ENCODE data around the gene PDE1C. TPM values are rescaled to one million over a fixed set of nuclear protein-coding genes. Genes with fewer than 3 reads are reported as not detected.

PDE1C gene
- total and polyA plus RNA-seq, 4 experiments from 2014 or later, result not detected

DNA sequence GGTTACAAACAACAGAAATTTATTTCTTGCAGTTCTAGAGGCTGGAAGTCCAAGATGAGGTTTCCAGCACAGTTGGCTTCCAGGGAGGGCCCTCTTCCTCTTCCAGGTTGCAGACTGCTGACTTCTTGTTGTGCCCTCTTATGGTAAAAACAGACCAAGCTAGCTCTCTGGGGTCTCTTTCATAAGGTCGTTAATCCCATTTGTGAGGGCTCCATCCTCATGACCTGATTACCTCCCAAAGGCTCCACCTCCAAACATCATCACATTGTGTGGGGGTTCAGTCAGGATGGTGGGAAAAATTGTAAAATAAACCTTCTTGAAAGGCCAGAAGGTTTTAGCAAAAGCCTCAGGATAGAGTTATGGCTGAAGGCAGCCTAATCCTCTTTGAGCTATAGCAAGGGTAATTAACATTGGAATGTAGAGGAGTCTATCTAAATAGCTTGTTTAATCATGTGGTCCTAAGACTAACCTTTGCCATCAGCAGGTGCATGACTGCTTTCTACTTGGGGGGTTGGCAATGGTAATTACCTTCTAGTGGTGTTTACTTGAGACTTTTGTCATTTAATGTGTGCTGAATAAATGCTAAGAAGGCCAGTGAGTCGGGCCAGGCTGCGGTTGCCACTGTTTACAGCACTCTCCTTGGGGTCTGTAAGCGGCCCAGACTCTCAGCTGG is 302.4 kb downstream of the PDE1C start:
- no peak for DNase-seq
- Histone ChIP-seq H3K4me3 (ENCODE audit: low read length in 2 of 2) (no peak overlapping the region), H3K36me3 (ENCODE audit: insufficient read depth, low read length) (no peaks in the 10 kb centered on the region), H3K27me3 (ENCODE audit: insufficient read depth, low read length) (no peaks in the 10 kb centered on the region), H3K9me3 (ENCODE audit: control insufficient read depth in 1 of 2, low read length in 2 of 2) (no peaks in the 10 kb centered on the region), H3K4me1 (ENCODE audit: insufficient read depth, low read length) (no peaks in the 10 kb centered on the region), H3K27ac (ENCODE audit: low read depth, low read length) (no peak overlapping the region)
- no peak overlapping the region for H3K27ac Mint-ChIP-seq
- H3K4me1 Mint-ChIP-seq, result no peaks in the 10 kb centered on the region
- intact Hi-C loops (cut with micrococcal nuclease), result no loop called here
- no peaks in the 10 kb centered on the region for H3K27me3 Mint-ChIP-seq
- no peak overlapping the region for H3K4me3 Mint-ChIP-seq
- CTCF ChIA-PET (ENCODE audit: partially characterized antibody), result no interaction called here
- POLR2A ChIA-PET (ENCODE audit: partially characterized antibody), result no interaction called here
- H3K9me3 Mint-ChIP-seq, result peaks cover 0 to 9% (median 3%) of the 10 kb centered on the region in 8 donors
- no peaks in the 10 kb centered on the region for H3K36me3 Mint-ChIP-seq

DNA sequence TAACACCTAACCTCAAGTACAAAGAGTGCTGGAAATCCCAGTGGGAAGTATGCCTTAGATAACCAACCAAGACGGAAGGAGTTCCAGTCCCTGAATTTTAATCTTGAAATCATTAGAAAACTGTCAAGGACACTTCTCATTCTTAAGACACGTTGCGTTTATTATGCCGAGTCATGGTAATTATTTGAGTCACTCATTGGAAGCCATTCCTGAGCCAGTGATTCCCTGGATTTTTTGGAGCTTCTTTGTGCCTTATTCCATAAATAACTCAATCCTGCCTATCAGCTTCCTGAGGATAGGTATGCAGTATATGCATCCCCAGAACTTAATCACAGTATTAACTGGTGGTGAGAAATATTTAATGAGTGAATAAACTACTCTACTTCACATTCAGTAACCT is 305.7 kb downstream of the PDE1C start:
- Mint-ChIP-seq H3K36me3 (no peaks in the 10 kb centered on the region), H3K4me1 (no peaks in the 10 kb centered on the region), H3K9me3 (peaks cover 0 to 10% (median 2%) of the 10 kb centered on the region in 8 donors), H3K4me3 (no peak overlapping the region), H3K27ac (no peak overlapping the region), H3K27me3 (no peaks in the 10 kb centered on the region)
- ChIA-PET POLR2A (ENCODE audit: partially characterized antibody) (no interaction called here), CTCF (ENCODE audit: partially characterized antibody) (interaction anchor here (1.1 kb wide), 1 partner anchor 34 kb away, joined by 3 read pairs; no protein-coding TSS in a partner anchor)
- no peaks in the 10 kb centered on the region for H3K9me3 ChIP-seq (ENCODE audit: control insufficient read depth in 1 of 2, low read length in 2 of 2)
- H3K4me1 ChIP-seq (ENCODE audit: insufficient read depth, low read length), result no peaks in the 10 kb centered on the region
- no peak for DNase-seq
- no peaks in the 10 kb centered on the region for H3K36me3 ChIP-seq (ENCODE audit: insufficient read depth, low read length)
- no peaks in the 10 kb centered on the region for H3K27me3 ChIP-seq (ENCODE audit: insufficient read depth, low read length)
- intact Hi-C loops (cut with micrococcal nuclease), result no loop called here
- H3K4me3 ChIP-seq (ENCODE audit: low read length in 2 of 2), result no peak overlapping the region
- H3K27ac ChIP-seq (ENCODE audit: low read depth, low read length), result no peak overlapping the region

DNA sequence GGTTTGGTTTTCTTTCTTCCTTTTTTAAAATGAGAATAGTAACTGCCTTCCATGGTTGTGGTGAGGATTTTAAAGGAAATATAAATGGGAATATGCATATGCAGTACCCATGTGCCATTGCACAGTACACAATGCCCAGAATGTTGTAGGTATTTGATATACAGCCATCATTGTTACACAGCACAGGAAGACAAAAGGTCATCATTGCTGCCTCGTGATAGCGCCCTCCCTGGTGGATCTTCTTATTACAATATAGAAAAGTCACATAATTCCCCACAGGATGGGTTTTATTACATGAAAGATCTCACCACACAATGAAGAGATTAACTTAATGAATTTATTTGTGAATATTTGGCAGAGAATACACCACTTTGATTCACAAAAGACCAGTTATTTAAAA is 306.7 kb downstream of the PDE1C start:
- Histone ChIP-seq H3K4me1 (ENCODE audit: insufficient read depth, low read length) (no peaks in the 10 kb centered on the region), H3K36me3 (ENCODE audit: insufficient read depth, low read length) (no peaks in the 10 kb centered on the region), H3K9me3 (ENCODE audit: control insufficient read depth in 1 of 2, low read length in 2 of 2) (no peaks in the 10 kb centered on the region), H3K4me3 (ENCODE audit: low read length in 2 of 2) (no peak overlapping the region), H3K27ac (ENCODE audit: low read depth, low read length) (no peak overlapping the region), H3K27me3 (ENCODE audit: insufficient read depth, low read length) (no peaks in the 10 kb centered on the region)
- Mint-ChIP-seq H3K4me1 (no peaks in the 10 kb centered on the region), H3K27me3 (no peaks in the 10 kb centered on the region), H3K27ac (no peak overlapping the region), H3K9me3 (peaks cover 0 to 12% (median 2%) of the 10 kb centered on the region in 8 donors), H3K36me3 (no peaks in the 10 kb centered on the region), H3K4me3 (no peak overlapping the region)
- intact Hi-C loops (cut with micrococcal nuclease), result no loop called here
- ChIA-PET CTCF (ENCODE audit: partially characterized antibody) (no interaction called here), POLR2A (ENCODE audit: partially characterized antibody) (no interaction called here)
- no peak for DNase-seq

DNA sequence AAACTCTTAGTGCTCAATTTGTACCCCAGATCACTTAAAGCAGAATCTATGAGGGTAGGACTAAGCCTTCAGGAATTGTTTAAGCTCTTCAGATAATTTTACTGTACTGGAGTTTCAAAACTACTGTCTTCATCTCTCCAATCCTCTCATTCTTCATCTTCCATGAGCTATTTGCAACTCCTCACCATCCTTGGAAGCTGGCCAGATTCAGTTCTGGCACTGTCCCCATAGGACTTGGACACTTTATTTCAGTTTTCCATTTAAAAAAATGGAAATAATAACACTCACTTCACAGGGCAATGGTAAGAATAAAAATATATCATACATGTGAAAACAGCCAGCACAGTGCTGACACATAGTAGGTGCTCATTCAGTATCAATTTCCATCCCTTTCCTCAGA is 308.6 kb downstream of the PDE1C start:
- no peak overlapping the region for H3K27ac Mint-ChIP-seq
- Histone ChIP-seq H3K36me3 (ENCODE audit: insufficient read depth, low read length) (no peaks in the 10 kb centered on the region), H3K27me3 (ENCODE audit: insufficient read depth, low read length) (no peaks in the 10 kb centered on the region), H3K27ac (ENCODE audit: low read depth, low read length) (no peak overlapping the region), H3K4me1 (ENCODE audit: insufficient read depth, low read length) (no peaks in the 10 kb centered on the region), H3K9me3 (ENCODE audit: control insufficient read depth in 1 of 2, low read length in 2 of 2) (no peaks in the 10 kb centered on the region), H3K4me3 (ENCODE audit: low read length in 2 of 2) (no peak overlapping the region)
- H3K27me3 Mint-ChIP-seq, result no peaks in the 10 kb centered on the region
- peaks cover 0 to 9% (median 2%) of the 10 kb centered on the region in 8 donors for H3K9me3 Mint-ChIP-seq
- DNase-seq, result no peak
- ChIA-PET POLR2A (ENCODE audit: partially characterized antibody) (no interaction called here), CTCF (ENCODE audit: partially characterized antibody) (no interaction called here)
- no peaks in the 10 kb centered on the region for H3K36me3 Mint-ChIP-seq
- no peak overlapping the region for H3K4me3 Mint-ChIP-seq
- intact Hi-C loops (cut with micrococcal nuclease), result no loop called here
- H3K4me1 Mint-ChIP-seq, result no peaks in the 10 kb centered on the region

DNA sequence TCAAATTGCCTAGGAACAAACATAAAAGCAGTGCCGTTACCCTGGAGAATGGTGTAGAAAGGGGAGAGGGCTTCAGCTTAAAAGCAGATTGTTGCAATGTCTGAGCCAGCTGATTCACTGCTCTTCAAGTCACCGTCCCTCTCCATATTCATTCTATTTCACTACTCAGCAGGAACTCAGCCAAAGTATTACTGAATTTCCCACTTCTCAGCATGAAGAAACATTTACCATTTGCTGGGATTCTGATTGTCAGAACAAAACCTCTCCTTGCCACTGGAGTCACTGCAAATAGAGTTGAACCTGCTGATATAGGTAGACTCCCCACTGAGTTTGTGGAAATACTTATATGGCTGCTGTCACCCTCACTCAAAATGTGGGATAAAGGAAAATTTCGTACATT is 311.5 kb downstream of the PDE1C start:
- no peaks in the 10 kb centered on the region for H3K36me3 ChIP-seq (ENCODE audit: insufficient read depth, low read length)
- Mint-ChIP-seq H3K27ac (no peak overlapping the region), H3K4me1 (no peaks in the 10 kb centered on the region), H3K36me3 (no peaks in the 10 kb centered on the region), H3K4me3 (no peak overlapping the region), H3K9me3 (peaks cover 0 to 8% (median 2%) of the 10 kb centered on the region in 8 donors), H3K27me3 (no peaks in the 10 kb centered on the region)
- no peaks in the 10 kb centered on the region for H3K27me3 ChIP-seq (ENCODE audit: insufficient read depth, low read length)
- ChIA-PET POLR2A (ENCODE audit: partially characterized antibody) (no interaction called here), CTCF (ENCODE audit: partially characterized antibody) (no interaction called here)
- DNase-seq, result no peak
- no peak overlapping the region for H3K27ac ChIP-seq (ENCODE audit: low read depth, low read length)
- no peaks in the 10 kb centered on the region for H3K9me3 ChIP-seq (ENCODE audit: control insufficient read depth in 1 of 2, low read length in 2 of 2)
- H3K4me3 ChIP-seq (ENCODE audit: low read length in 2 of 2), result no peak overlapping the region
- intact Hi-C loops (cut with micrococcal nuclease), result no loop called here
- no peaks in the 10 kb centered on the region for H3K4me1 ChIP-seq (ENCODE audit: insufficient read depth, low read length)

DNA sequence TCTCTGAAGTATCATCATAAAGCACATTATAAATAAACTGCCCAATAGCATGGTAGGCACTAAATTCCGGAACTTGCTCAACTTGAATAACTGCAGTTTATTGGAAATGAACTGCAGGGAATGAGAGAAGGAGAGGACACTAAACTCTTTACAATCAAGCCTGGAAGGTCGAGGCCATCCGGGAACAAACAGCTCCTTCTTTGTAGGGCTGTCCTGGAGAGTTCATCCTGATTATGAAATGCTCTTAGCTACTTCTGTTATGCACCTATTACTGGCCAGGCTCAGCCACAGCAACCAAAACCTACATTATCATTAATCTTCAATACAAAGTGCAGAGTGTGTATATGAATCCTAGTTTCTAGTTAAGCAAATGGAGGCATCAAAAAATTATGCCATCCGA is 318.5 kb downstream of the PDE1C start:
- no peaks in the 10 kb centered on the region for H3K9me3 ChIP-seq (ENCODE audit: control insufficient read depth in 1 of 2, low read length in 2 of 2)
- no peaks in the 10 kb centered on the region for H3K4me1 ChIP-seq (ENCODE audit: insufficient read depth, low read length)
- Mint-ChIP-seq H3K9me3 (peaks cover 0 to 7% (median 4%) of the 10 kb centered on the region in 8 donors), H3K27me3 (no peaks in the 10 kb centered on the region), H3K27ac (no peak overlapping the region), H3K4me1 (no peaks in the 10 kb centered on the region), H3K36me3 (no peaks in the 10 kb centered on the region), H3K4me3 (no peak overlapping the region)
- ChIA-PET CTCF (ENCODE audit: partially characterized antibody) (no interaction called here), POLR2A (ENCODE audit: partially characterized antibody) (no interaction called here)
- no peak overlapping the region for H3K4me3 ChIP-seq (ENCODE audit: low read length in 2 of 2)
- DNase-seq, result no peak
- H3K27ac ChIP-seq (ENCODE audit: low read depth, low read length), result no peak overlapping the region
- H3K36me3 ChIP-seq (ENCODE audit: insufficient read depth, low read length), result no peaks in the 10 kb centered on the region
- no peaks in the 10 kb centered on the region for H3K27me3 ChIP-seq (ENCODE audit: insufficient read depth, low read length)
- intact Hi-C loops (cut with micrococcal nuclease), result no loop called here

DNA sequence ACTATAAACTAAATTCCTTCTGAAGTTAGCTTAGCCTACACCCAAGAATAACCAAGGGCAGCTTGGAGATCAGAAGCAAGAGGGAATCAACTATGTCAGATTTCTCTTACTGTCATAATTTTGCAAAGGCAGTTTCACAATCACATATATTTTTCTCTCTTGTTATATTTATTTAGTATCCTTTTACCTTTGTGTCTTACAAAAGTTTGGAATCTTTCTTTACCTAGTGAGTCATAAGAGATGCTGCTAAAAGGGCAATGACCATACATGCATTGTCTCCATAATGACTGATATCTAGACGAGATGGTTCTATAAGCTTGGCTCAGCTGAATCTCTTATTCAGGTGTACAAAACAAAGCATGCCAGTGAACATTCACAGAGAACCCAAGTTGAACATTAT is 322.1 kb downstream of the PDE1C start:
- H3K27ac ChIP-seq (ENCODE audit: low read depth, low read length), result no peak overlapping the region
- no peak overlapping the region for H3K4me3 Mint-ChIP-seq

DNA sequence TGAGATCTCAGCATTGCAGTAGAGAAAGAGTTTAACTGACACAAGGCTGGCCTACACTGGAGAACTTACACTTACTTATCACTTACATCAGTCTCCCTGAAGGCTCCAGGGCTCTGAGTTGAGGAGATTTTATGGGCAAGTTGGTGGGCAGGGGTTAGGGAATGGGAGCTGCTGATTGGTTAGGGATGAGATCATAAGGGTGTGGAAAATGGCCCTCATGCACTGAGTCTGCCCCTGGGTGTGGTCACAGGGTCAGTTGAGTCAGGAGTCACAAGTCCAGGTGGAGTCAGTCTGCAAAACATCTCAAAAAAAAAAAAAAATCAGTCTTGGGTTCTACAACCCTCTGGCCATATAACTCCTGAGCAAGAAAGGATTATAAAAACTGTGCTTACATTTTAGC is 322.7 kb downstream of the PDE1C start:
- ChIA-PET CTCF (ENCODE audit: partially characterized antibody) (no interaction called here), POLR2A (ENCODE audit: partially characterized antibody) (no interaction called here)
- Mint-ChIP-seq H3K27ac (no peak overlapping the region), H3K36me3 (no peaks in the 10 kb centered on the region), H3K9me3 (peaks cover 0 to 7% (median 2%) of the 10 kb centered on the region in 8 donors), H3K27me3 (peaks cover 0 to 2% of the 10 kb centered on the region in 2 donors), H3K4me3 (no peak overlapping the region), H3K4me1 (no peaks in the 10 kb centered on the region)
- H3K36me3 ChIP-seq (ENCODE audit: insufficient read depth, low read length), result no peaks in the 10 kb centered on the region
- no peak overlapping the region for H3K4me3 ChIP-seq (ENCODE audit: low read length in 2 of 2)
- no peaks in the 10 kb centered on the region for H3K27me3 ChIP-seq (ENCODE audit: insufficient read depth, low read length)
- no peak for DNase-seq
- no peaks in the 10 kb centered on the region for H3K9me3 ChIP-seq (ENCODE audit: control insufficient read depth in 1 of 2, low read length in 2 of 2)
- intact Hi-C loops (cut with micrococcal nuclease), result no loop called here
- no peak overlapping the region for H3K27ac ChIP-seq (ENCODE audit: low read depth, low read length)
- H3K4me1 ChIP-seq (ENCODE audit: insufficient read depth, low read length), result no peaks in the 10 kb centered on the region

More for the DNA sequence above, 322.1 kb downstream of the PDE1C start:
- no peaks in the 10 kb centered on the region for H3K4me1 ChIP-seq (ENCODE audit: insufficient read depth, low read length)
- no peaks in the 10 kb centered on the region for H3K27me3 ChIP-seq (ENCODE audit: insufficient read depth, low read length)
- Mint-ChIP-seq H3K4me1 (no peaks in the 10 kb centered on the region), H3K27ac (no peak overlapping the region), H3K27me3 (no peaks in the 10 kb centered on the region), H3K9me3 (peaks cover 0 to 7% (median 2%) of the 10 kb centered on the region in 8 donors), H3K36me3 (no peaks in the 10 kb centered on the region)
- POLR2A ChIA-PET (ENCODE audit: partially characterized antibody), result no interaction called here
- CTCF ChIA-PET (ENCODE audit: partially characterized antibody), result no interaction called here
- H3K36me3 ChIP-seq (ENCODE audit: insufficient read depth, low read length), result no peaks in the 10 kb centered on the region
- intact Hi-C loops (cut with micrococcal nuclease), result no loop called here
- H3K4me3 ChIP-seq (ENCODE audit: low read length in 2 of 2), result no peak overlapping the region
- DNase-seq, result no peak
- H3K9me3 ChIP-seq (ENCODE audit: control insufficient read depth in 1 of 2, low read length in 2 of 2), result no peaks in the 10 kb centered on the region
